ENCODE data around the gene TCEA2.

TCEA2 gene

GRCh38 chr20:64119301-64119680 lies 56.3 kb downstream of the TCEA2 start:
- Mint-ChIP-seq H3K36me3 (ENCODE audit: low read depth) (no peaks in the 10 kb centered on the region), H3K4me1 (peaks cover 7% of the 10 kb centered on the region), H3K4me3 (no peak overlapping the region), H3K9me3 (peaks cover 8% of the 10 kb centered on the region), H3K27me3 (ENCODE audit: low read depth, poor library complexity) (peaks cover 44% of the 10 kb centered on the region), H3K27ac (no peak overlapping the region)
- no peak for DNase-seq
- no peak for TF ChIP-seq CTCF (IDR thresholded peaks at IDR 0.05)

- no peak for TF ChIP-seq CTCF (IDR thresholded peaks at IDR 0.05)
- no peak for DNase-seq
- Mint-ChIP-seq H3K27me3 (ENCODE audit: low read depth, poor library complexity) (peaks cover 41% of the 10 kb centered on the region), H3K4me1 (peaks cover 7% of the 10 kb centered on the region), H3K4me3 (no peak overlapping the region), H3K9me3 (peaks cover 8% of the 10 kb centered on the region), H3K36me3 (ENCODE audit: low read depth) (no peaks in the 10 kb centered on the region), H3K27ac (no peak overlapping the region)
Observed at GRCh38 chr20:64119681-64120341, 56.8 kb downstream of the TCEA2 start.

- DNase-seq, result no peak
- H3K27ac Mint-ChIP-seq, result no peak overlapping the region
- H3K9me3 Mint-ChIP-seq, result peaks cover 12% of the 10 kb centered on the region
- no peaks in the 10 kb centered on the region for H3K36me3 Mint-ChIP-seq (ENCODE audit: low read depth)
- peaks cover 7% of the 10 kb centered on the region for H3K4me1 Mint-ChIP-seq
- H3K27me3 Mint-ChIP-seq (ENCODE audit: low read depth, poor library complexity), result peaks cover 41% of the 10 kb centered on the region
- H3K4me3 Mint-ChIP-seq, result no peak overlapping the region
- no peak for TF ChIP-seq CTCF (IDR thresholded peaks at IDR 0.05)
Observed at GRCh38 chr20:64121586-64121985, 58.6 kb downstream of the TCEA2 start.

Measured in nephron progenitor cell (in vitro differentiated cells).